ENCODE measurements around the gene NFU1.
A peak's percentile ranks its signal among the peaks of the same experiment; 100 is the strongest.

NFU1 gene

GRCh38 chr2:69436938-69437750, at the start of gene NFU1:
TSS of gene NFU1 (minus strand) at chr2:69437435. CDS start at chr2:69437422, 13 bp downstream.
- DNase-seq (ENCODE audit: insufficient read length, low spot score) (peak; percentile 96), FAIRE-seq (peak; percentile 85)
- TF ChIP-seq POLR2A (IDR thresholded peaks at IDR 0.05; ENCODE audit: low read depth, low read length): peak; percentile 83

- FAIRE-seq (no peak), DNase-seq (ENCODE audit: insufficient read length, low spot score) (no peak)
- no peak for TF ChIP-seq POLR2A (IDR thresholded peaks at IDR 0.05; ENCODE audit: low read depth, low read length)
These were observed 46.5 kb upstream of the NFU1 start for GRCh38 chr2:69483696-69484095.

DNA sequence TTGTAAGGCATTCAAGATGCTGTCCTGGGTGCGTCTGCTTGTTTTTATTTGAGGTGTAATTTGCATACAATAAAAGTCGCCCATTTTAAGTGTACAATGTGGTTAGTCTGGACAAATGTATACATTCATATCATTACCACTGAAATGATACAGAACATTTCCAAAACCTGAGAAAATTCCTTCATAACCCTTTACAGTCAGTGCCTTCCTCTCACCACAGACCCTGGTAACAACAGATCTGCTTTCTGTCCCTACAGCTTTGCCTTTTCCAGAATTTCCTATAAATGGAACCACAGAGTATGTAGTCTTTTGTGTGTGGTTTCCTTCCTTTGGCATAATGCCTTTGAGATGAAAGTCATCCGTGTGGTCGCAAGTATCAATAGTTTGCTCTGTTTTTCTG, 45.8 kb upstream of the NFU1 start:
- FAIRE-seq (no peak), DNase-seq (ENCODE audit: insufficient read length, low spot score) (no peak)
- TF ChIP-seq POLR2A (IDR thresholded peaks at IDR 0.05; ENCODE audit: low read depth, low read length): no peak

DNA sequence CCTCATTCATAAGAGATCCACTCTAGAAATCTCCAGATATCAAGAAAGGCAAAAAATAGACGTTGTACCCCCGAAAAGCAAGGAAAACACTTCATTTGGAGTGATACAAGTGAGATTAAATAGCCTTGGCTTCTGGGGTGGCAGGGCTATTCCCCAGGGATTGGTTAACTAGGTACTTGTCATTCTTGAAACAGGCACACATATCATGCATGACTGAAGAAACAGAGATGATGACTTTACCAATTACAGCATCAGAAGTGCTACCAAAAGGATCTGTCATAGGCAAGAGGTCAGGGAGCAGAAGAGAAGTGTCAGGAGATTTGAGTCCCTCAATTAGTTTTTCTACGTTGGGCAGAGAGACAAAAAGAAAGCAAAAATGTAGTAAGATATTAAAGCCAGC, 45.2 kb upstream of the NFU1 start:
- no peak for TF ChIP-seq POLR2A (IDR thresholded peaks at IDR 0.05; ENCODE audit: low read depth, low read length)
- DNase-seq (ENCODE audit: insufficient read length, low spot score) (no peak), FAIRE-seq (no peak)

DNA sequence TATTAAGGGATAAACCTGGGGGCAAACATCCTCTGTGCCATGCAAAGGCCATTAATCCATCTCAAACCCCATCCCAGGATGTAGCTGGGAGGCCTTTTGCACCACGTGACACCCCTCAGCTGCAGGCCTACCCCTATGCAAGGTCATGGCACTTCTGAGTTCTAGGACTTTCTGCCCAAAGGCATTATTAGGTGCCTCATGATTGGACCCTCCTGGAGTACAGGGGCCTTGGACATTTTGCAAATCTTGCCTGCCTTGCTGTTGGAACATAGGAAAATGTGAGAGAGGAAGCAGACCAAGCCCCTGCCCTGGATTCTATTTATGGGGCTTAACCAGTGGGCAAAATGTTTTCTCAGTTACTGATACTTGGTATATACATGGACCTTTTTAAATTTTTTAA, 44.2 kb upstream of the NFU1 start:
- DNase-seq (ENCODE audit: insufficient read length, low spot score): no peak
- FAIRE-seq: no peak
- no peak for TF ChIP-seq POLR2A (IDR thresholded peaks at IDR 0.05; ENCODE audit: low read depth, low read length)

GRCh38 chr2:69477627-69478026, 40.4 kb upstream of the NFU1 start:
- DNase-seq (ENCODE audit: insufficient read length, low spot score): no peak
- no peak for FAIRE-seq
- TF ChIP-seq POLR2A (IDR thresholded peaks at IDR 0.05; ENCODE audit: low read depth, low read length): no peak

- no peak for DNase-seq (ENCODE audit: insufficient read length, low spot score)
- no peak for TF ChIP-seq POLR2A (IDR thresholded peaks at IDR 0.05; ENCODE audit: low read depth, low read length)
- FAIRE-seq: no peak
These were observed 37.5 kb upstream of the NFU1 start for GRCh38 chr2:69474688-69475087.

DNA sequence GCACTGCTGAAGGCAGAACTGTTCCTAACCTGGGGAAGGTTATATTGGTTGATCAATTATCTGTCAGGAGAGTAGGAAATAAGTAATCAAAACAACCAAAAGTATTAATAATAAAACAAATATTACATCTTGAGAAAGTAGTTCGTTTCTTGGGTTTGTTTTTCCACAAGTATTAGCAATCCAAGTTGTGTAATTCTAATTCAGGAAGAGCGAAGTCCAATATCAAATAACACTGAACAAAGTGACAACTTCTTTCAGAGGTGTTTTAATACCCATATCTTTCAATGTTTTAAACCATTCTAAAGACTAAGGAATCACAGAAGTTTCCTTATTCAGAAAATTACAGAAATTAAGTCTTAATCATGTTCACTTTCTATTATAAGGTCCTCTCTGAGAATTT, 34.6 kb upstream of the NFU1 start:
- DNase-seq (ENCODE audit: insufficient read length, low spot score): no peak
- FAIRE-seq: no peak

GRCh38 chr2:69470911-69471310, 33.7 kb upstream of the NFU1 start:
- FAIRE-seq (no peak), DNase-seq (ENCODE audit: insufficient read length, low spot score) (no peak)
- no peak for TF ChIP-seq POLR2A (IDR thresholded peaks at IDR 0.05; ENCODE audit: low read depth, low read length)

More for the DNA sequence above, 34.6 kb upstream of the NFU1 start:
- no peak for TF ChIP-seq POLR2A (IDR thresholded peaks at IDR 0.05; ENCODE audit: low read depth, low read length)

GRCh38 chr2:69469784-69470183, 32.5 kb upstream of the NFU1 start:
- no peak for FAIRE-seq
- no peak for TF ChIP-seq POLR2A (IDR thresholded peaks at IDR 0.05; ENCODE audit: low read depth, low read length)

GRCh38 chr2:69469375-69469774, 32.1 kb upstream of the NFU1 start:
- TF ChIP-seq POLR2A (IDR thresholded peaks at IDR 0.05; ENCODE audit: low read depth, low read length): no peak
- FAIRE-seq (no peak), DNase-seq (ENCODE audit: insufficient read length, low spot score) (no peak)

More at GRCh38 chr2:69469784-69470183, 32.5 kb upstream of the NFU1 start:
- no peak for DNase-seq (ENCODE audit: insufficient read length, low spot score)

GRCh38 chr2:69466728-69467127, 29.5 kb upstream of the NFU1 start:
- TF ChIP-seq POLR2A (IDR thresholded peaks at IDR 0.05; ENCODE audit: low read depth, low read length): no peak
- DNase-seq (ENCODE audit: insufficient read length, low spot score) (no peak), FAIRE-seq (peak; percentile 43)

- no peak for TF ChIP-seq POLR2A (IDR thresholded peaks at IDR 0.05; ENCODE audit: low read depth, low read length)
- no peak for FAIRE-seq
- DNase-seq (ENCODE audit: insufficient read length, low spot score): no peak
These were observed 28.6 kb upstream of the NFU1 start for GRCh38 chr2:69465513-69466456.

GRCh38 chr2:69464575-69464974, 27.3 kb upstream of the NFU1 start:
- no peak for FAIRE-seq
- TF ChIP-seq POLR2A (IDR thresholded peaks at IDR 0.05; ENCODE audit: low read depth, low read length): no peak
- no peak for DNase-seq (ENCODE audit: insufficient read length, low spot score)

Data from H54 (cell line).